Large intestine (tissue), 3 donors: ENCODE measurements around the gene ARMC9. TPM values are rescaled to one million over a fixed set of nuclear protein-coding genes. Genes with fewer than 3 reads are reported as not detected.

Source experiments
- DNase-seq, 2 donors: peaks; one replicate each; pipeline versions ENCODE4 v3.0.0 to v3.0.0-alpha.2; 2013
- H3K27ac ChIP-seq: one replicate; pipeline ENCODE4 v1.5.1; 2013; ENCODE audit warnings: low read length
- H3K27me3 ChIP-seq: 2 replicates; pipeline ENCODE4 v1.6.1; 2013; ENCODE audit warnings: low read length; ENCODE audit not compliant: control insufficient read depth, insufficient read depth
- H3K36me3 ChIP-seq: 2 replicates; pipeline ENCODE4 v1.6.1; 2013; ENCODE audit warnings: low read length; ENCODE audit not compliant: control insufficient read depth, insufficient read depth
- H3K4me1 ChIP-seq: one replicate; pipeline ENCODE4 v1.6.1; 2013; ENCODE audit warnings: low read length; ENCODE audit not compliant: control insufficient read depth, insufficient read depth
- H3K4me3 ChIP-seq: one replicate; pipeline ENCODE4 v1.5.1; 2013; ENCODE audit warnings: low read length
- H3K9me3 ChIP-seq: one replicate; pipeline ENCODE4 v1.6.1; 2013; ENCODE audit warnings: mild to moderate bottlenecking, low read depth, low read length, moderate library complexity; ENCODE audit not compliant: control insufficient read depth
- WGBS: methylation state at CpG from one replicate; pipeline ENCODE4 v1.1.5; 2013; ENCODE audit warnings: low lambda C conversion rate; ENCODE audit not compliant: insufficient coverage; 5-methylcytosine and 5-hydroxymethylcytosine counted together
- polyA plus RNA-seq: library from polyadenylated mRNA; unstranded; fragments of 120-200 nt; gene quantifications from one replicate; pipeline ENCODE4 v1.2.1, GENCODE V29; 2013

ARMC9 gene
- polyA plus RNA-seq, 1 donor, result 14.4 TPM

- DNase-seq, result no peak
- Histone ChIP-seq H3K27me3 (no peaks in the 10 kb centered on the region), H3K27ac (no peak overlapping the region), H3K4me1 (peaks cover 2% of the 10 kb centered on the region), H3K9me3 (no peaks in the 10 kb centered on the region), H3K4me3 (no peak overlapping the region), H3K36me3 (no peaks in the 10 kb centered on the region)
- WGBS, result no CpG with 5 or more reads among the region's 7 CpGs
Observed at GRCh38 chr2:231391981-231392380, 193.6 kb downstream of the ARMC9 start.

GRCh38 chr2:231392431-231393148 lies 194.2 kb downstream of the ARMC9 start:
- H3K36me3 ChIP-seq, result peaks cover under 1% of the 10 kb centered on the region
- no peak for DNase-seq
- WGBS, result no CpG with 5 or more reads among the region's 14 CpGs
- no peaks in the 10 kb centered on the region for H3K27me3 ChIP-seq
- peaks cover 8% of the 10 kb centered on the region for H3K4me1 ChIP-seq
- no peak overlapping the region for H3K4me3 ChIP-seq
- H3K9me3 ChIP-seq, result no peaks in the 10 kb centered on the region
- no peak overlapping the region for H3K27ac ChIP-seq

- Histone ChIP-seq H3K4me1 (peaks cover 9% of the 10 kb centered on the region), H3K27ac (no peak overlapping the region), H3K9me3 (no peaks in the 10 kb centered on the region), H3K36me3 (peaks cover 8% of the 10 kb centered on the region), H3K27me3 (no peaks in the 10 kb centered on the region), H3K4me3 (no peak overlapping the region)
- no peak for DNase-seq
- no CpG with 5 or more reads among the region's 17 CpGs for WGBS
Observed at GRCh38 chr2:231393149-231394131, 195.0 kb downstream of the ARMC9 start.

GRCh38 chr2:231394211-231395141 lies 196.0 kb downstream of the ARMC9 start:
- Histone ChIP-seq H3K4me1 (peaks cover 19% of the 10 kb centered on the region), H3K4me3 (peak overlapping the region; percentile 59), H3K27ac (peak overlapping the region; percentile 8), H3K27me3 (no peaks in the 10 kb centered on the region), H3K9me3 (no peaks in the 10 kb centered on the region), H3K36me3 (peaks cover 19% of the 10 kb centered on the region)
- no CpG with 5 or more reads among the region's 13 CpGs for WGBS
- peak in 1 of 2 donors; percentile 62 for DNase-seq

GRCh38 chr2:231395188-231396057 lies 197.0 kb downstream of the ARMC9 start, which contains the start of gene B3GNT7:
Gene B3GNT7 (plus strand): TSS chr2:231395710. CDS start chr2:231395804, 94 bp downstream.
- peak within 1 kb of the TSS; percentile 65 for H3K27ac ChIP-seq
- no CpG with 5 or more reads among the region's 95 CpGs for WGBS
- no peaks in the 10 kb centered on the region for H3K9me3 ChIP-seq
- peak in 1 of 2 donors; percentile 75 for DNase-seq
- H3K27me3 ChIP-seq, result no peaks in the 10 kb centered on the region
- peaks cover 28% of the 10 kb centered on the region for H3K4me1 ChIP-seq
- H3K4me3 ChIP-seq, result peak within 1 kb of the TSS; percentile 59
- H3K36me3 ChIP-seq, result peaks cover 25% of the 10 kb centered on the region

GRCh38 chr2:231396058-231396821 lies 197.8 kb downstream of the ARMC9 start:
- Histone ChIP-seq H3K27ac (peak overlapping the region; percentile 65), H3K4me3 (peak overlapping the region; percentile 56), H3K4me1 (peaks cover 30% of the 10 kb centered on the region), H3K36me3 (peaks cover 25% of the 10 kb centered on the region), H3K27me3 (no peaks in the 10 kb centered on the region), H3K9me3 (no peaks in the 10 kb centered on the region)
- peak in 1 of 2 donors; percentile 45 for DNase-seq
- no CpG with 5 or more reads among the region's 41 CpGs for WGBS

- Histone ChIP-seq H3K36me3 (peaks cover 25% of the 10 kb centered on the region), H3K4me3 (peak overlapping the region; percentile 56), H3K4me1 (peaks cover 30% of the 10 kb centered on the region), H3K9me3 (no peaks in the 10 kb centered on the region), H3K27ac (peak overlapping the region; percentile 65), H3K27me3 (no peaks in the 10 kb centered on the region)
- peak in 1 of 2 donors; percentile 64 for DNase-seq
- no CpG with 5 or more reads among the region's 22 CpGs for WGBS
Observed at GRCh38 chr2:231397011-231397927, 198.8 kb downstream of the ARMC9 start.

GRCh38 chr2:231397928-231398294 lies 199.5 kb downstream of the ARMC9 start:
- Histone ChIP-seq H3K4me1 (peaks cover 35% of the 10 kb centered on the region), H3K27ac (peak overlapping the region; percentile 65), H3K36me3 (peaks cover 25% of the 10 kb centered on the region), H3K9me3 (no peaks in the 10 kb centered on the region), H3K27me3 (no peaks in the 10 kb centered on the region), H3K4me3 (no peak overlapping the region)
- no peak for DNase-seq
- no CpG with 5 or more reads among the region's 28 CpGs for WGBS
